NCI-H1436 (cell line): ENCODE data around the gene ENOX1.
"Not testable (repeated sequence)": the region's sequence is repeated elsewhere in the genome, so short reads cannot be mapped to it uniquely, and the experiment has no call there.

Source experiments
- DNase-seq: peaks from one replicate; lab custom pipeline; 2025; lab: John Stamatoyannopoulos, UW

The ENOX1 gene

DNA sequence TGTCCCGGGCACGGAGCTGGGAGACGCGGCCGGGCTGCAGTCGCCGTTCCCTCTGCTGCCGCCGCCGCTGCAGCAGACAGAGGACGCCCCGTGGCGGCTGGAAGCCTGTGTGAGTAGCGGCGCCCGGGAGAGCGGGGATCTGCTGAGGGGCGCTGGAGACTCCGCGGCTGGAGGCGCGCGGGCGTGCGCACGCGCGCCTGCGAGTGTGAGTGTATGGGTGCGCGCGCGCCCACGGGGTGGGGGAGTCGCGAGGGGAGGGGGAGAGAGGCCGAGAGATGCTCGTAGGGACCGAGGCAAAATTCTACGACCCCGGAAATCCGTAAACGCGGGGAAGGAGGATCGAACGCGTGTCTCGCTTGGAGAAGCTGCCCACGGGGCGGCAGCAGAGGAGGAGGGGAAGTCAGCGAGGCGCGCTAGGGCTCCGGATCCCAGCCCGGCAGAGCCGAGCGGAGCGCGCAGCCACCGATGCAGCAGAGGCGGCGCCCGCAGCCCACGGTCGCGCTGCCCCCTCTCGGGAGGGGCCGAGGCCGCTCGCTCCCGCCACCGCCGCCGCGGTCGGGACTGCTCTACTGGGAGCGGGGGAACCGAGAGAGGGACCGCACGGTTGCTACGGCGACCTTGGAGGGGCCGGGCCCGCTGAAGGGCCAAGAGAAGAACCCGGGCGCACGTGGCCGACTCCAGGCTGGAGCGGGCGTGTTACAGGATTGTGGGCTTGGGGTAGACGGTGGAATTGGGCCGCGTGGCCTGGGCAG lies at the start of gene ENOX1:
TSS of gene ENOX1 (minus strand) at position 207 of the 752 bp plus-strand sequence.
- no peak for DNase-seq

DNA sequence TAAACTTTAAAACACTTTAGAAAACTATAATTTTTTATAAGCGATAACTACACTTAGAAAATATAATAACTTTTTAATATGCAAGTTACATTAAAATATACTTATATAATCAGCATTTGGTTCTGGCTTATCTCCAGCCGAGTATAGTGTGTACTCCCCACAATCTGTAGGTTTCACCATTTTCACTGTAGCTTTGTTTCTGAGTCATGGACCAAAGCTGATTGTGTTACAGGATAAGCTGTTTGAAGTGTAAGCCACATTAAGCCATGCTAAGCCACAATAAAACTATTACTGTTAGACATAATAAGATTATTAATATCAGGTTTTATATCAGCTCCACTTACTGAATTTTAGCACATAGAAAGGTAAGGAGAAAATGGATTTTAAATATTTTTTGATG lies 48.9 kb upstream of the ENOX1 start:
- DNase-seq, result no peak

DNA sequence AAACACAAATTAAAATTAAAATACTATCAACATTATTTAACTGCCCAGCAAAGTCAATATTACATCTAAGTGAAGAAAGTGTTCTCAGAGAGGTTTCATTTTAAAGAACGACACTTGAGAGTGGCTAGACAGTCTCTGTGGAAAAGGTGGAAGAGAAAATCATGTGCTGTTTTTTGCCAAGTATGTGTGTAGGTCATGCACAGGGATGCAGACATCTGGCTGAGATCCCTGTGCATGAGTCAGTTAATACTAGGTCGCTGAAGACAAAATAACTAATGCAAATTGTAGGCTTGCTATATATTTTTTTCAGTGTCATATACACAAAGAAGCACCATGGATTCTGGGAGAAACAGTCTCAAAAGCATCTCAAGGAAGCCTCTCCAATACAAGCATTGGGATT lies 44.3 kb upstream of the ENOX1 start:
- DNase-seq, result no peak

DNA sequence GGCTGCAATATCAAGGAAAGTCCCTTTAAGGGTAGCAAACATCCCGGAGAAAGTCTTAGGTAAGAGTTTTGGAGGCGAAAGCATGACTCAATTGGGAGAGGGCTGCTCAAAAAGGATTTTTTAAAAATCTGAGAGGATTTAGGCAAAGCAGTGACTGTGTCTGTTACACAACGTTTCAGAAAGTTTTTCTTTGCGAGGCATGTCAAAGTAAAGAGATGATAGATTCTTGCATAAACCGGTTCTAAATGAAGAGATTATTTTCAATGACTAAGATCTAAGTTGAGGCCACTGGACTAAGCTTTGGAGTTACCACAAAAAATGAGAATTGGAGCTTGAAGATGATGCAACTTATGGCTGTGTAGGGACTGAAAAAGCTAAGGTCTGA lies 43.7 kb upstream of the ENOX1 start:
- DNase-seq, result no peak

DNA sequence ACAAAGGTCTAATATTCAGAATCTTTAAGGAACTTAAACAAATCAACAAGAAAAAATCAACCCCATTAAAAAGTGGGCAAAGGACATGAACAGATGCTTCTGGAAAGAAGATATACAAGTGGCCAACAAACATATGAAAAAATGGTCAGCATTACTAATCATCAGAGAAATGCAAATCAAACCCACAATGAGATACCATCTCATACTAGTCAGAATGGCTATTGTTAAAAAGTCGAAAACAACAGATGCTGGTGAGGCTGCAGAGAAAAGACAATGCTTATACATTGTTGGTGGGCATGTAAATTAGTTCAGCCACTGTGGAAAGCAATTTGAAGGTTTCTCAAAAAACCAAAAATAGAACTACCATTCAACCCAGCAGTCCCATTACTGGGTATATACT lies 37.9 kb upstream of the ENOX1 start:
- DNase-seq, result not testable (repeated sequence)

DNA sequence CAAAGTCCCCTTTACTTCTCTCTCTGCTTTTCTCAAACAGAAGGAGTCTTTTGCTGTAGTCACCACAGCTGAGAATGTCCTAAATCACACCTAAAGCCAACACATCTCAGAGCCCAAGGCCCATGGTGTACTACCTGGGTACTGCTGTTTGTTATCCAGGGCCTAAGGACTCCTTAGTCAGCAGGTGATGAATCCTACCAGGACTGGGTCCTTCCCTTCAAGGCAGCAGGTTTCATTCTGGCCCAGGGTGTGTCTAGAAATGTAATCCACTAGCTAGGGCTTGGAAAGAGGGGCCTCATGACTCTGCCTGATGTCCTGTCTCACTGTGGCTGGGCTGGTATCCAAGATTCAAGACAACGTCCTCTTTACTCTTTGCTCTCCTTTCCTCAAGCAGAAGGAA lies 36.2 kb upstream of the ENOX1 start:
- no peak for DNase-seq

DNA sequence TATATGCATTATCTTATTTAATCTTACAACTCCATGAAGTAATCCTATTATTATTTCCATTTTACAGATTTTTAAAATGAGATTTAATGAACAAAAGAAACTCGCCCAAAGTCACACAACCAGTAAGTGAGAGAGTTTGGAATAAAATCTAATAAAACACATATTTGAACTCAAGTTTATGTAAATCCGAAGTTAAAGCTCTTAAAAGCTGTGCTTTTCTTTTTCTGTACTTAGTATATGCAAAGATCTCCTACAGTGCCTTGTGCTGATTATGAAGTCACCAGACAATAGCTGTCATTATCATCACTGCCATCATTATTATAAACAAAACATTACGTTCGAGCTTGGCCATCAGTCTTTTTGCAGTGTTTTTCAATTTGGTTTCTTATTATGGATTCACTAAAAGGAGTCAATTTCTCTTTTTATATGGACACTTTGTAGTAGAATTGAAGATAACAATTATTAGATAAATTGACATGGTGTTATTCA lies 29.7 kb upstream of the ENOX1 start:
- DNase-seq, result no peak

DNA sequence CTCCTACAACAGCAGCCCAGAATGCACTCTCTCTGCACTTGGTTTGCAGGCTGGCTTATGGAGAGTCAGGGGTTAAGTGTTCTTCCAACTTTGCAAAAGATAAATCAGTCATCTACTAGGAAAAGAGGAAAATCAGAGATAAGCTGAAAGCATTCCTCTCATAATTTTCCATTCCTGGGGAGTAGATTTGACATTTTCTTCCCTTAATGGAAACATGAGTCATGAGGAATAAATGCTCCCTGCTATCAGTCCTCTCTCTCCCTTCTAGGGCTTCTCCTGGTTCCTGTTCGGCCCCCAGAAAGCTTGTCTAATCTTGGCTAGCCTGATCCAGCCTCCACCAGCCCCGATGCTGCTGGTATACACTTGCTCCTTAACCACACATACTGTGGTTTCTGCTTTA lies 28.4 kb upstream of the ENOX1 start:
- DNase-seq, result no peak

DNA sequence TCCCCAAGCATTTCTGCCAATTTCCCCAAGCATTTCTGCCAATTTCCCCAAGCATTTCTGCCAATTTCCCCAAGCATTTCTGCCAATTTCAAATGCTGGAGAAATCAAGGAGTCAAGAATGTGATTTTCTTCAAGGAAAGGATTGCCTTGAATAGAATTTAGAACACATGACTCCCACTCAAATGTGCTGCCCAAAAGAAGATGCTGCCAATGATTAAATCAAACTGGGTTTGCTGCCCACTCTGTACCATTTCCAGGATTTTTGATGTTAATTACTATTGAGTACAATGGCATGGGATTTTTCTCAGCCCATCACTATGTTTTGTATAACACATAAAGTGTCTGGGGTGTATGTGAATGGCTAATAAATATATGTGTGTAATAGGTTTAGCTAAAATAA lies 21.9 kb upstream of the ENOX1 start:
- DNase-seq, result no peak

DNA sequence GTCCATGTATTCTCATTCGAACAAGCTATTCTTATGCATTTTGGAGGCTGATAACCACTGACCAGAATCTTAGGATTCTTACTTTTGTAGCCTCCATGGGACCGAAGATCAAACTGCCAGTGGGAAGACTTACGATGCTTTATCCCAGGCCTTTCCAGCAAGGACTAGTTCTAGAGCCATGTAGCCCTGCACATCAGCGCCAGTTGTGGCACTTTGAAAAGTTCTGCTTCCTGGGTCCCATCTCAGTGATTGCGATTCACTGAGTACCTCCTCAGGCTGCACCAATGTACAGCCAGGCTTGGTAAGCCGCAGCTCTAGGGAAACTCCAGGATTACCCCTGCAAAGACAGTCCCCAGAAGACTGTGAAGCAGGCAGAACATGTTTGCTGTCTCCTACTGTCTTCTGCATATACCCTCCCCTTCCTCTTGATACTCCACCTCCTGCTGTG lies 18.9 kb upstream of the ENOX1 start:
- no peak for DNase-seq

DNA sequence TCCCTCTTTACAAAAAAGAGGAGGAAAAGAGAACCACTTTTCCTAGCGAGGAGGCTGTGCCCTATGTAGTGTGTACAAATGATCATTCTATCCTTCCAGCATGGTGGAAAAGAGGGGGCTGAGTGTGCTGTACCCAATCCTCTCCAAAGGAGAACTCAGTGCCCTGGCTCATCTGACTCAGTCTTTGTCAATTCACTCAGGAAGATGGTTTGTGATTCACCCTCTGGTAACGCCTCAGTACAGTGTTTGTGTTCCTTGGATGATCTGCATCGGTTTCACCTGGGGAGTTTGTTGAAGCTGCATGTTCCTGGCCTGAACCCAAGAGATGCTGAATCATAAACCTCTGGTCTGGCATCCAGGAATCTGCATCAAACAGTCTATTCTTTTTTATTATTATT lies 18.3 kb upstream of the ENOX1 start:
- no peak for DNase-seq

DNA sequence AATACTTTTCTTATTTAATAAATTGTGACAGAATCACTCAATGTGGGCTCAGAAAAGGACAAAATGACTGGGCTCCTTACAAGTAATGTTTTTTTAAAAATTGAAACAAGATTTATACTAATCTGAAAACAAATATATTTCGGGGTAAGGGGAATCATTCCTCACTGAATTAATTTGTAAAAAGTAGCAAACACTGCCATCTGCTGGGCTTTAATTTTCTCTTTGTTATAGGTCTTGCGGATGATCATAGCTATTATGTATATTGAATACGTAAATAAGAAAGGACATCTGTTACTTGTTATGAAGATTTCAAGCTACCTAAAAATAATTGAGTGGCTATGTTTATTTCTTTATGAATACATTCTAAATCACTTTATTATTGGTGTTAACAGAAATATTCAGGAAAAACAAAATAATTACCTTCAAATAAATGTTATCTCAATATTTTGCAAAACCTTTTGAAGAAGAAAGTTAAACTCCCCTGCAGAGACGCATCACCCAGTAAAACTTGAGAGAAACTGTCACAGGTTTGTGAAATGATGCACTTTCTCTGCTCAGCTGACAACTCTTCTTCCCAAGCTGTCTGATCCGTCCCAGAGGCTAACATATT lies 17.8 kb upstream of the ENOX1 start:
- peak; percentile 32 for DNase-seq

DNA sequence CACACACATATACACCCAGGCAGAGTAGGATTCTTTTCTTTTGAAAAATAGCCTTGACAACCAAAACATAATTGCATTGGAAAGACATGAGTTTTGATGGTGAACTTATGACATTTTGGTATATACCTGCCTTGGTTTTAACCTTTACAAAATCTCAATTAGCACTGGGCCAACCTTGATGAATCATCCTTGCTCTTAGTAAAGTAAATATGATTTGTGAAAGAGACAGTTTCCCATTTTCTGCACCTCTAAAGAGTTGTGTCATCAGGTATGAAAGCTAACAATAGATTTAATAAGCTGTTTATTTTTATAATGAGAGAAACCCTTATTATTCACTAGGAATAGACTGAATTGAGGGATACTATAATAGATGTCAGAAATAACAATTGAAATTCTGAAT lies 15.7 kb upstream of the ENOX1 start:
- no peak for DNase-seq

DNA sequence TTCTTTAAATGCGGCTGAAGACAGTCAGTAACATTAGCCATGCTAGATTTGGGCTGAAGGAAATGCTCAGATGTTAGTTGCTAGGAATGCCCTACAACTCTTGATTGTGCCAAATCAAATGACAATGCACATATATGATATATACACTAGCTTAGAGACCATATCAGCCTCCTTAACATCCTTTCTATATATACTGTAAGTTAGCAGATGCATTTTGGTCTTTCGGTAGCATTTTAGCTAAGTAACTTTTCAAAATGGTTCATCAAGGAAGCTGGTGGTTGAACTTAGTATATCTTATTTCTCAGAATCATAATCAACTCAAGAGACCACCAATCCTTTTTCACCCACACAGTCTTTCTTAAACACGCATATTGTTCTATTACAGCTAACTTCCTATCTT lies 14.1 kb upstream of the ENOX1 start:
- no peak for DNase-seq

DNA sequence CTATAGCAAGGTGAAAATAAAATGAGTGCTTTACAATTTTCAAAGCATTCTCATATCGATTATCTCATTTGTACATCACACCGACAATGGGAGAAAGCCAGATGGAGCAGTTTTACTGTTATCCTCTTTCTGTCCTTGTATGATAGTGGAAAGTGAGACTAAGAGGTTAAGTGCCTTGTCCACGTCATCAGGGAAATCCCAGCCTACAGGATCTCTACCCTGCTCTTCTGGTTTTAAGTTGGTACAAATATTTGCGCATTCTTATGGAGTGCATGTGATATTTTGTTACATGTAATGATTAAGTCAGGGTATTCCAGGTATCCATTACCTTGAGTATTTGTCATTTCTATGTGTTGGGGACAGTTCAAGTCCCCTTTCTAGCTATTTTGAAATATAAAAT lies 12.4 kb upstream of the ENOX1 start:
- DNase-seq, result no peak

DNA sequence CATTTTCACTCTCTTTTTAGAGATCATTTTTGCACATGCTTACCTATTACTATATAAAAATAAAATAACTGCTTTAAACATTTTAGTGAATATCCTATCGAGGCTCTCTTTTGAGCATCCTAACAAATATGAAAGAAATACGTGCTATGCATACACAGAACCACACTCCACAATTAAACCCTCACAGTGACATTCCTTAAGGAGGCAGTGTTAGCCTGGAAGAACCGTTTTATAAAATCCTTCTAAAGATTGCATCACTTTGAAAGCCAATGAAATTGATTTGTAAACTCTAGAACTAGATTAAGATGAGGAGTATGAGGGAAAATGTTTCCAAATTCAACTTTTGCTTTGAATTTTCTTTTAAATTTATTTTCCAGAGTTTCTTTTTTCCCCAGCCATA lies 11.1 kb upstream of the ENOX1 start:
- DNase-seq, result no peak

DNA sequence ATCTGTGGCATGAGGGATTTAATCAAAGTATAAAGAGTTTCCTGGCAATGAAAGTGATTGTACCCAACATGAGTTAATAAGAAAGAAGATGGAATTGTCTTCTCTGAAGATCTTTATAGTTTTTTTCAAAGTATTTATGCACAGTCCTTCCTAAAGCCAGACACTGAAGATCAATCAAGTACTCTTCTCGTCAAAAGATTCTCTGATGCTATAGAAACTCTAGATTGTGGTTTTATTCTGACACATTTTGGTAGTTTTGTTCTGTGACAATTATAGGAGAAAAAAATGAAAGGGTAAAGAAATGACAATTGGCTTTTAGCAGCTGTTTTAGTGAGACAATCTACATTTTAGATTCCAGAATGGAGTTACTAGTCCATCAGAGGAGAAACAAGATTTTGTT lies 10.4 kb upstream of the ENOX1 start:
- DNase-seq, result no peak

DNA sequence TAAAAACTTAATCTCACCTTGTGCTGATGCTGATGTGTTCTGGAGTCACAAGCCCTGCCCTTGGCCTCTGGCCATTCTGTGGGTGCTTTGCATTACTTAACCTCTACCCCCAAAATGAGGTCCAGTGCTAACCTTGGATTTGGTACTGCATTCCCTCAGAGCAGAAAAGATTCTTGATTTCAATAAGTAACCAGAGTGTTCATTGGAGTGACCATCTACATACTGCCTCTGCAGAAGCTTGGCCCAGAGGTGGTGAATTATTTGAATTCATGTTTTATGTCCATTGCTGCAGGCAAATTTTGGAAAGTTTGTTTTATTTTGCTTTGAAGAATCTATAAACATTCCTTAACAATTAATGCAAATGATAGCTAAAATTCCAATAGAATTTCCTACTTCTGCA lies 7.6 kb upstream of the ENOX1 start:
- no peak for DNase-seq

DNA sequence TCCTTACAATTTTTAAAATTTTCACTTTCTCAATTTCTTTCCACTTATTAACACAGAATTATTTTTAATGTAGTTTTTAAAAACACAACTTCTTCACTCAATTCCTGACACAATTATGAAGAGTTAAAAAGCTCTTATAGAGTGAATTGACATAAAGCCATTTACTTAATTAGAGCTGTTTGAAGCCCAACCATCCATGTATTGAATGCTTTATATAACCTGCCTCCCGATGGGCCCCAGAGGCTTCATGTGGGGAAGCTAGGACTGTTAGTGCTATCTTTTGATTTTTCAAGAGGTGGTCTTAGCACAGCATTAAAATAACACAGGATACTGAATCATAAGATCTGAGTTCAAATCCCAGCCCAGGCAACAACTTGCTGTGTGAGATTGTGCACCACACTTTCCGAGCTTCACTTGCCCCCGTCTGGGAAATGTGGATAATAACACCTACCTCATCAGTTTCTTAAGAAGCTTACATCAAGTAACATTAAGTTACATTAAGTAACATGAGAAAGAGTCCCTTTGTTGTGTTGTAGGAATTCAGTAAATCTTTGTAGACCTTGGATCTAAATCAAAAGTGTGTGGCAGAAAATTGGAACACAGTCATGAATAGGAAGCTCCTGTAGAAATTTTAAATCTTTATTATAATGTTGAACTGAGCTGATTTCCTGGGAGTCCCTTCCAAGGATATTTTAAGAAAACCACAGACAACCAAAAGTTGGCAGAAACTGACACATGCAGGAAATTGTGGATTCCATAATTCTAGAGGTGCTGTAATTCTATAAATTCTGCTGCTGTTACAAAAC lies 5.5 kb upstream of the ENOX1 start:
- DNase-seq, result no peak

DNA sequence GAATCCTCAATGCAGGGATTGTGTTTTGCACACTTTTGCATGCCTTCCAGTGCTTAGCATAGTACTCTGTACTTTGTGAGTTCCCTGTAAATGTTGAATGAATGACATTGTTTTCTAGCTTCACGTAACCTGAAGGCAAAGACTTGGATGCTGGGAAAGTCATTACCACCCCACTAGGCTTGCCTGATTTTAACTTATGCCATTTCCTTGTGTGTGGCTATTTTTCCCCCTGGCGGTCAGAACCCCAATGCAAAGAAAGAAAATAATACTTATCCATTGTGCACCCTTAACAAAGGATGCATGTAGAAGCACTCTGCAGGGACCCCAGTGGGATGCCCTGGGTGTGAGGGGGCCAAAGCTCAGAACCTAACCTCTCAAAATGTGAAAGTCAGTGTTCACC lies 1.2 kb upstream of the ENOX1 start:
- no peak for DNase-seq

DNA sequence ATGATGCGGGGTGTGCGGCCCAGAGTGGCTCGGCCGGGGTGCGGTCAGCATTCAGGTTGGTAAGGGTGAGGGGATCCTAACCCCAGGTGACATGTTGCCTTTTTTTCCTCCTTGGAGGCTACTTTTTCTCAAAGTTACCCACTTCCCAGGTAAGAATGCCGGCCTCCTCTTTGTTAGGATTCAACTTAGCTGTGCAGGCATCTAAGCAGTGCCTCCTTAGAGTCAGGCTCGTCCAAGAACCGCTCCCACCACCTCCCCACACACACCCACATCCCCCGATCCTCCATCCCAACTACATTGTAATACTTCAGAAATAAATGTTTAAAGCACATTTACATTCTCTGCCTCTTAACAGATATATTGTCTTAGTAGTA lies 733 bp upstream of the ENOX1 start:
- no peak for DNase-seq

DNA sequence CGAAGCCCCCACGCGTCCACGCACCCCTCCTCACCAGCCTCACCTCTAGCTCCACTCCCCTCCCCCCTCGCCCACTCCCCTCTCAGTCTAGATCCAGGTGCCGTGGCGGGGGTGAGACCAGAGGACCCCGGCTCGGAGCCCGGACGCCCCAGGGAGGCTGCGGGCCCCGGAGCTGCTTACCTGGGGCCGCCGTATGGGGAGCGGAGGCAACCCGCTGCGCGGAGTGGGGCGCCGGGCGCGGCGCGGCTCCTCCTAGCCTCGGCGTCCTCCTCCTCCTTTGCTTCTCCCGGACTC lies 353 bp downstream of the ENOX1 start:
- no peak for DNase-seq
